ENCODE data around the gene JUP. TPM values are rescaled to one million over a fixed set of nuclear protein-coding genes. Genes with fewer than 3 reads are reported as not detected.

The JUP gene
- total and polyA plus RNA-seq, 2 donors from 2014 or later = 148 to 223 TPM

- H3K27me3 ChIP-seq (ENCODE audit: control insufficient read depth, insufficient read depth, low read length) = no peaks in the 10 kb centered on the region
- FAIRE-seq = no peak
- no peak overlapping the region for H3K4me3 ChIP-seq (ENCODE audit: low read length in 3 of 3)
- H3K4me1 ChIP-seq (ENCODE audit: control insufficient read depth in 2 of 3, insufficient read depth in 2 of 3, low read depth in 1 of 3, low read length in 3 of 3) = peaks cover 0 to 3% (median 0%) of the 10 kb centered on the region in 3 donors
- DNase-seq = no peak
- H3K36me3 ChIP-seq (ENCODE audit: control insufficient read depth in 2 of 3, insufficient read depth in 3 of 3, low read length in 3 of 3) = no peaks in the 10 kb centered on the region
- no peak overlapping the region for H3K27ac ChIP-seq (ENCODE audit: low read depth in 2 of 2, low read length in 2 of 2)
- H3K9me3 ChIP-seq (ENCODE audit: control insufficient read depth in 2 of 3, insufficient read depth in 1 of 3, low read length in 3 of 3) = no peaks in the 10 kb centered on the region
- TF ChIP-seq CTCF (IDR thresholded peaks at IDR 0.05; ENCODE audit: borderline replicate concordance, extremely low read depth, insufficient read depth) = no peak
- intact Hi-C loops (cut with DNase I) = no loop called here
- no peak overlapping the region for H3K9ac ChIP-seq (ENCODE audit: low read length in 3 of 3)
Observed at GRCh38 chr17:41748275-41748674, 38.2 kb downstream of the JUP start.

GRCh38 chr17:41741709-41742108, 44.8 kb downstream of the JUP start:
- H3K9ac ChIP-seq (ENCODE audit: low read length in 3 of 3) = no peak overlapping the region
- intact Hi-C loops (cut with DNase I) = no loop called here
- no peak for TF ChIP-seq CTCF (IDR thresholded peaks at IDR 0.05; ENCODE audit: borderline replicate concordance, extremely low read depth, insufficient read depth)
- DNase-seq = no peak
- H3K36me3 ChIP-seq (ENCODE audit: control insufficient read depth in 2 of 3, insufficient read depth in 3 of 3, low read length in 3 of 3) = no peaks in the 10 kb centered on the region
- no peak overlapping the region for H3K27ac ChIP-seq (ENCODE audit: low read depth in 2 of 2, low read length in 2 of 2)
- H3K4me3 ChIP-seq (ENCODE audit: low read length in 3 of 3) = no peak overlapping the region
- H3K4me1 ChIP-seq (ENCODE audit: control insufficient read depth in 2 of 3, insufficient read depth in 2 of 3, low read depth in 1 of 3, low read length in 3 of 3) = peaks cover 0 to 6% (median 0%) of the 10 kb centered on the region in 3 donors
- no peaks in the 10 kb centered on the region for H3K9me3 ChIP-seq (ENCODE audit: control insufficient read depth in 2 of 3, insufficient read depth in 1 of 3, low read length in 3 of 3)
- H3K27me3 ChIP-seq (ENCODE audit: control insufficient read depth, insufficient read depth, low read length) = peaks cover 3% of the 10 kb centered on the region
- FAIRE-seq = no peak

- H3K9ac ChIP-seq (ENCODE audit: low read length in 3 of 3) = no peak overlapping the region
- peaks cover 0 to 6% (median 0%) of the 10 kb centered on the region in 3 donors for H3K4me1 ChIP-seq (ENCODE audit: control insufficient read depth in 2 of 3, insufficient read depth in 2 of 3, low read depth in 1 of 3, low read length in 3 of 3)
- no peak for FAIRE-seq
Observed at GRCh38 chr17:41740506-41740905, 46.0 kb downstream of the JUP start.

More at GRCh38 chr17:41740506-41740905, 46.0 kb downstream of the JUP start:
- H3K9me3 ChIP-seq (ENCODE audit: control insufficient read depth in 2 of 3, insufficient read depth in 1 of 3, low read length in 3 of 3) = no peaks in the 10 kb centered on the region
- DNase-seq = no peak
- no peak overlapping the region for H3K27ac ChIP-seq (ENCODE audit: low read depth in 2 of 2, low read length in 2 of 2)
- H3K27me3 ChIP-seq (ENCODE audit: control insufficient read depth, insufficient read depth, low read length) = peaks cover 3% of the 10 kb centered on the region
- no peaks in the 10 kb centered on the region for H3K36me3 ChIP-seq (ENCODE audit: control insufficient read depth in 2 of 3, insufficient read depth in 3 of 3, low read length in 3 of 3)
- intact Hi-C loops (cut with DNase I) = no loop called here
- no peak for TF ChIP-seq CTCF (IDR thresholded peaks at IDR 0.05; ENCODE audit: borderline replicate concordance, extremely low read depth, insufficient read depth)
- H3K4me3 ChIP-seq (ENCODE audit: low read length in 3 of 3) = no peak overlapping the region

Measured in kidney (tissue), 14 donors.